PC-3 (cell line): Measurements from ENCODE around the gene PID1. TPM values are rescaled to one million over a fixed set of nuclear protein-coding genes. Genes with fewer than 3 reads are reported as not detected.

ENCODE experiments used
- ATAC-seq: fragments of 200-7000 bp; cut with Tn5 transposase; 2 replicates; pipeline ENCODE4 v1.9.1; 2020; ENCODE audit warnings: mild to moderate bottlenecking, moderate library complexity
- BruUV-seq: library from RNA; stranded (reverse); fragments of 400-500 nt; replicated peaks from 2 replicates; lab custom pipeline; 2021; lab: Mats Ljungman, UMichigan
- CTCF ChIA-PET: fragments of 300-600 bp; sonication (Branson Sonifier 250); formaldehyde crosslinking; loops from one replicate; lab custom pipeline; 2022; ENCODE audit warnings: antibody characterized with exemption; lab: Charles Lee
- POLR2A ChIA-PET: fragments of 300-600 bp; sonication (Branson Sonifier 250); formaldehyde crosslinking; loops from one replicate; lab custom pipeline; 2022; ENCODE audit warnings: antibody characterized with exemption; ENCODE audit not compliant: unreplicated experiment; lab: Charles Lee
- DNase-seq: peaks from one replicate; pipeline ENCODE4 v3.0.0-alpha.2; 2015
- H2AFZ ChIP-seq: fragments of 300-600 bp; sonication (generic); 2 replicates; pipeline ENCODE4 v1.6.0; 2016; ENCODE audit warnings: antibody characterized with exemption, low read length
- H3F3A ChIP-seq: fragments of 300-600 bp; sonication (generic); one replicate; pipeline ENCODE4 v1.6.0; 2017; ENCODE audit warnings: antibody characterized with exemption, low read length, control low read depth, mild to moderate bottlenecking; ENCODE audit not compliant: unreplicated experiment
- H3K27ac ChIP-seq: fragments of 300-600 bp; sonication (generic); 2 replicates; pipeline ENCODE4 v1.5.1; 2016; ENCODE audit warnings: mild to moderate bottlenecking, low read length
- H3K27me3 ChIP-seq: fragments of 300-600 bp; sonication (generic); 2 replicates; pipeline ENCODE4 v1.6.1; 2016; ENCODE audit warnings: low read length, mixed read lengths
- H3K36me3 ChIP-seq: fragments of 300-600 bp; sonication (generic); 2 replicates; pipeline ENCODE4 v1.6.1; 2016; ENCODE audit warnings: low read depth, mixed run types, low read length, mixed read lengths
- H3K4me1 ChIP-seq: fragments of 300-600 bp; sonication (generic); 2 replicates; pipeline ENCODE4 v1.5.1; 2016; ENCODE audit warnings: low read length; ENCODE audit not compliant: insufficient read depth
- H3K4me2 ChIP-seq: fragments of 300-600 bp; sonication (generic); 2 replicates; pipeline ENCODE4 v1.6.0; 2016; ENCODE audit warnings: low read length
- H3K4me3 ChIP-seq: fragments of 300-600 bp; sonication (generic); 2 replicates; pipeline ENCODE4 v1.5.1; 2016; ENCODE audit warnings: mild to moderate bottlenecking, low read length, mixed read lengths
- H3K79me2 ChIP-seq: fragments of 300-600 bp; sonication (generic); 2 replicates; pipeline ENCODE4 v1.6.1; 2017; ENCODE audit warnings: low read length, mixed read lengths
- H3K9ac ChIP-seq: fragments of 300-600 bp; sonication (generic); 2 replicates; pipeline ENCODE4 v1.6.0; 2016; ENCODE audit warnings: mild to moderate bottlenecking, low read length
- H3K9me2 ChIP-seq: fragments of 300-600 bp; sonication (generic); replicated peaks from 2 replicates; pipeline ENCODE4 v1.6.1; 2016; ENCODE audit warnings: mixed run types, low read length, mixed read lengths
- H3K9me3 ChIP-seq: fragments of 300-600 bp; sonication (generic); 2 replicates; pipeline ENCODE4 v1.6.1; 2016; ENCODE audit warnings: low read length, mixed read lengths
- H4K20me1 ChIP-seq: fragments of 300-600 bp; sonication (generic); 2 replicates; pipeline ENCODE4 v1.6.1; 2016; ENCODE audit warnings: low read length, mixed read lengths
- EZH2 ChIP-seq: fragments of 300-600 bp; sonication (generic); IDR thresholded peaks from one replicate; pipeline ENCODE4 v1.6.1; 2017; ENCODE audit warnings: antibody characterized with exemption, mild to moderate bottlenecking, low read length; ENCODE audit not compliant: unreplicated experiment
- EZH2phosphoT487 ChIP-seq: fragments of 300-600 bp; sonication (generic); IDR thresholded peaks from 2 replicates; pipeline ENCODE4 v1.6.1; 2018; ENCODE audit warnings: mild to moderate bottlenecking, antibody characterized with exemption, low read length, borderline replicate concordance
- intact Hi-C: fragments of 100-400 bp; cut with micrococcal nuclease; formaldehyde crosslinking; loops from 2 replicates; pipeline ENCODE4 v1.9.0; 2023
- total RNA-seq: library from RNA; depleted of rRNA; stranded (reverse); fragments of >200 nt; gene quantifications from 2 replicates; pipeline ENCODE4 v1.2.3, GENCODE V29; 2014
- TF ChIP-seq, protein P1 (sequence below): fragments of 300-600 bp; sonication (generic); conservative IDR thresholded peaks from 2 replicates; pipeline ENCODE4 v1.5.1; 2017; ENCODE audit warnings: antibody characterized with exemption, low read depth, mild to moderate bottlenecking, low read length

Gene PID1
- total RNA-seq, 1 experiment from 2014 or later = 0.84 TPM

DNA sequence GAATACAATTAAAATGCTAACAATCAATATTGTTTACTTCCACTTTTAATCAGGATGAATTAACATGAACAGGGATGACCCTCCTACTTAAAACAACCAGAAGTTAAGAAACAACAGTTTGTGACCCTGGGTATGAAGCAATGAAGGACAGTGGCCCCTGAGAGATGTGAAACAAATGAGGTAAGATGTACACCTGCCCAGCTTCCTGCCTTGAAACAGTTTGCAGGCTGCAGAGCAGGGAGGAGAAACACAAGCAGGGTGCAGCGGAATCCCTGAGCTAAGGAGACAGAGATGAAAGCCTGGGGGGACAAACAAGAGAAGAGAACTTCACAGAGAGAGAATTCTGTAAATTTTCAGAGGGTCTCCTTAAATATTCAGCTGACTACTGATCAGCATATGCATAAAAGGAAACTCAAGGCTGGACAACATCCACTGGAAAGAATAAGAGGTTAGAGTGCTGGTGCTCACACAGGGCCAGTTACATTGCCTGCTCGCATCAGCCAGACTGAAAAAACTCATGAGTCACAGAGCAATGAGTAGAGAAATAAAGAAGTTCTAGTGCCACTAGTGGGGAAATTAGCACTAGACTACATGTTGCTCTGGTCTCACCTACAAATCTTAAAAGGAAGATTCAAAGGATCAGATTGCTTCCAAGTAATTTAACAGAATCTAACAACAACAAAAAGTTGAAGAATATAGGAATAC is 106.4 kb downstream of the PID1 start:
- BruUV-seq = no TSS peak
- H4K20me1 ChIP-seq = no peaks in the 10 kb centered on the region
- CTCF ChIA-PET = interaction anchor here (0.6 kb wide), 1 partner anchor 109 kb away, joined by 3 read pairs; no protein-coding TSS in a partner anchor
- H3K4me2 ChIP-seq = no peak overlapping the region
- no peak for ATAC-seq
- POLR2A ChIA-PET = no interaction called here
- intact Hi-C loops = no loop called here
- H3K79me2 ChIP-seq = no peaks in the 10 kb centered on the region
- H3K36me3 ChIP-seq = no peaks in the 10 kb centered on the region
- no peak overlapping the region for H3K27ac ChIP-seq
- no peaks in the 10 kb centered on the region for H3K9me2 ChIP-seq
- peak; percentile 10 for DNase-seq
- no peak overlapping the region for H3K9ac ChIP-seq
- no peak for TF ChIP-seq EZH2
- TF ChIP-seq, protein P1, sequence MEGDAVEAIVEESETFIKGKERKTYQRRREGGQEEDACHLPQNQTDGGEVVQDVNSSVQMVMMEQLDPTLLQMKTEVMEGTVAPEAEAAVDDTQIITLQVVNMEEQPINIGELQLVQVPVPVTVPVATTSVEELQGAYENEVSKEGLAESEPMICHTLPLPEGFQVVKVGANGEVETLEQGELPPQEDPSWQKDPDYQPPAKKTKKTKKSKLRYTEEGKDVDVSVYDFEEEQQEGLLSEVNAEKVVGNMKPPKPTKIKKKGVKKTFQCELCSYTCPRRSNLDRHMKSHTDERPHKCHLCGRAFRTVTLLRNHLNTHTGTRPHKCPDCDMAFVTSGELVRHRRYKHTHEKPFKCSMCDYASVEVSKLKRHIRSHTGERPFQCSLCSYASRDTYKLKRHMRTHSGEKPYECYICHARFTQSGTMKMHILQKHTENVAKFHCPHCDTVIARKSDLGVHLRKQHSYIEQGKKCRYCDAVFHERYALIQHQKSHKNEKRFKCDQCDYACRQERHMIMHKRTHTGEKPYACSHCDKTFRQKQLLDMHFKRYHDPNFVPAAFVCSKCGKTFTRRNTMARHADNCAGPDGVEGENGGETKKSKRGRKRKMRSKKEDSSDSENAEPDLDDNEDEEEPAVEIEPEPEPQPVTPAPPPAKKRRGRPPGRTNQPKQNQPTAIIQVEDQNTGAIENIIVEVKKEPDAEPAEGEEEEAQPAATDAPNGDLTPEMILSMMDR = no peak
- no peak overlapping the region for H3K4me3 ChIP-seq
- no peak overlapping the region for H2AFZ ChIP-seq
- no peaks in the 10 kb centered on the region for H3K27me3 ChIP-seq
- no peaks in the 10 kb centered on the region for H3K4me1 ChIP-seq
- H3F3A ChIP-seq = no peaks in the 10 kb centered on the region
- no peaks in the 10 kb centered on the region for H3K9me3 ChIP-seq

DNA sequence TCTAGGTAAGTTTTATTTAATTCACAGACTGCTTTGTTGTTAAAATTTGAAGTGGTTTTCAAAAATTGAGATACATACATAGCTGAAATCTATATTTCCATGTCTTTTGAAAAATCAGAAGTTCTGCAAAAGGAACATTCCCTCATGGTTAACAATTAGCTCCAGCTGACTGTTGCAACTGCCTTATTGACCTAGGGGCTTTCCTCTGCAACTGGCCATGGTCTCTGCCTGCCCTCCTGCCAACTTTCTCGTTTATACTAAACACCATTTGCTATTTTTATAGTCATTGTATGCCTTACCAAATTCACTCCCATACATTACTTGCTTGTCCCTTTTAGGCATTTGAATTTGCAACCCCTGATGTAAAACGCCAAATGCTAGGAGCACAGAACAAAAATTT is 107.2 kb downstream of the PID1 start:
- BruUV-seq = no TSS peak
- Histone ChIP-seq H3K27ac (no peak overlapping the region), H3K4me2 (no peak overlapping the region), H3K9ac (no peak overlapping the region), H3F3A (no peaks in the 10 kb centered on the region), H4K20me1 (no peaks in the 10 kb centered on the region), H2AFZ (no peak overlapping the region), H3K4me1 (no peaks in the 10 kb centered on the region), H3K9me3 (no peaks in the 10 kb centered on the region), H3K4me3 (no peak overlapping the region), H3K27me3 (no peaks in the 10 kb centered on the region), H3K9me2 (no peaks in the 10 kb centered on the region), H3K79me2 (no peaks in the 10 kb centered on the region), H3K36me3 (no peaks in the 10 kb centered on the region)
- ChIA-PET CTCF (no interaction called here), POLR2A (no interaction called here)
- no peak for ATAC-seq
- DNase-seq = no peak
- TF ChIP-seq, protein P1 = no peak
- TF ChIP-seq EZH2phosphoT487 = no peak
- TF ChIP-seq EZH2 = no peak
- intact Hi-C loops = no loop called here

DNA sequence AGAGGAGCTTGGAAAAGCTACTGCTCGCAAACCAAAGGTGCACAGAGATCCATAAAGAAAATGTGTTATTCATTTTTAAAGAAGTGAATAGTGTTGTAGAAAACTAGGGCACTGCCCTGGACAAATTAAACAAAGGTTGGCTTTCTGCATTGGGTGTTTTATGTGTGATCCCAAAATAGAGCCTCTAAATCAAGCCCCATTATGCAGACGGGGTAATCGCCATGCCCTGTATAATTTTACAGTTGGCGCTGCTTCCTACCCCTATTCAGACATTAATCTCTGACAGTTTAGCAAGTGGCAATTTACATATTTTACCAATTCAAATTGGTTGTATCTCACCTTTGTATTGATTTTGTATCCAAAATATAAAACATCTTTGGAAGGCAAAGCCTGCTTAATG is 109.1 kb downstream of the PID1 start:
- no peaks in the 10 kb centered on the region for H4K20me1 ChIP-seq
- 0 out of 2 replicates have a peak, but pooled peaks cover 5% of the 10 kb centered on the region for H3K27me3 ChIP-seq
- no peak overlapping the region for H3K9ac ChIP-seq
- DNase-seq (no peak), ATAC-seq (no peak)
- H3F3A ChIP-seq = no peaks in the 10 kb centered on the region
- H3K9me2 ChIP-seq = no peaks in the 10 kb centered on the region
- no peaks in the 10 kb centered on the region for H3K4me1 ChIP-seq
- no peaks in the 10 kb centered on the region for H3K9me3 ChIP-seq
- no peak overlapping the region for H3K4me3 ChIP-seq
- H3K79me2 ChIP-seq = no peaks in the 10 kb centered on the region
- H3K27ac ChIP-seq = no peak overlapping the region
- ChIA-PET CTCF (interaction anchor here (0.7 kb wide), 1 partner anchor 640 kb away, joined by 4 read pairs; no protein-coding TSS in a partner anchor), POLR2A (no interaction called here)
- H3K4me2 ChIP-seq = no peak overlapping the region
- TF ChIP-seq EZH2 = no peak
- TF ChIP-seq, protein P1 = no peak
- no peak for TF ChIP-seq EZH2phosphoT487
- no TSS peak for BruUV-seq
- H3K36me3 ChIP-seq = no peaks in the 10 kb centered on the region
- H2AFZ ChIP-seq = no peak overlapping the region
- intact Hi-C loops = no loop called here
